NCI-H128 (cell line): ENCODE results near the gene FGD3.
"Not testable (repeated sequence)": the region's sequence is repeated elsewhere in the genome, so short reads cannot be mapped to it uniquely, and the experiment has no call there.

Experiments used
- DNase-seq: peaks from one replicate; lab custom pipeline; 2025; ENCODE audit not compliant: unreplicated experiment; lab: John Stamatoyannopoulos, UW

FGD3 gene

DNA sequence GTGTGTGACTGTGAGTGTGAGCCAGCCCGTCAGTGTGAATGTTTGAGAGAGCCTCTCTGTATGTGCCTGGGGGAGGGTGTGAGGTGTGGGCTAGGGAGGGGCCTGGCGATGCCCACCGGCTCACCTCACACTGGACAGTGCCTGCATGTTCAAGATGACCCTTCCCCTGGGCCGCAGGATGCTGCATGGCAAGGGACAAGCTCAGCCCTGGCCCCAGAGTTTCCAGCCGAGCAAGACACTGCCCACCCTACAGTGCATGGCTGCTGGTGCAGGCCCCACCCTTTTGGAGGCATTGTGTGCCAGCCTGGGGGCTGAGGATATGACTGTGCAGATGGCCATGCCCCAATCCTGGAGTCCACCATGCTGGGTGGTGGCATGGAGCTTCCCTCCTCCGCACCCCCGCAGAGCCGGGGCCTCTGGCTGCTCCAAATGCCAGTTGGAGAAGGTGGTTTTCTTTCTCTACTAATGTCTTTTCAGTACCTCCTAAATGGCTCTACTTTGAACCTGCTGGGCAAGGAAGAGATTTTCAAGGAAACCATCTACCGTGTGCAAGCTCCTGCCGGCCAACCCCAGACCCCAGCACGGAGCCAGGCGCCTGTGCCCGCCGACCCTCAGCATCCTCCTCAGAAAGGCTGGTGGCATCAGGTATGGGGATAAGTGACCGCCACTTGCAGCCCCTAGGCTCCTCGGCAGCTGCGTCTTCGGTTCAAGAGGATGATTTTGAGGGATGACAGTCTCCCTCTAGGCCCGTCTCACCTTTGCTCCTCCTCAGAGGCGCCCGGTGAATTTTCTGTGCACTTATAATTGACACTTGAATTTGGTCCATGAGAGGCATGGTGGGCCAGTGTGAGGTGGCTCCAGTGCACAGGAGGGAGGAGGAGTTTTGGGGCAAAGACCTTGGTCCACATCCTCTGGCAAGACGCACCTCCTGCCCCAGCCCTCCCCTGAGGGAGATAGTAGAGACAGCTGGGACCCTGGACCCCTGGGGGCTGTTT, 27.7 kb downstream of the FGD3 start:
- DNase-seq: no peak

DNA sequence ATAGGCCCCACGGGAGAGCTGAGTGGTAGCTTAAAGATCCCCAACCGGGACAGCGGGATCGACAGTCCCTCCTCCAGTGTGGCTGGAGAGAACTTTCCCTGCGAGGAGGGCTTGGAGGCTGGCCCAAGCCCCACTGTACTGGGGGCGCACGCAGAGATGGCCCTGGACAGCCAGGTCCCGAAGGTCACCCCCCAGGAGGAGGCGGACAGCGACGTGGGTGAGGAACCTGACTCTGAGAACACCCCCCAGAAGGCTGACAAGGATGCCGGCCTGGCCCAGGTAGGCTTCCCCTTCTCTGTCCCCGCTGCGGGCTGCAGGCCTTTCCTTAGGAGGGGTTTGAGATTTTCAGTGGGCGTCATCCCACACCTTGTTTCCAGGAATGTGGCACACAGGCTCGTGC, 29.1 kb downstream of the FGD3 start:
- DNase-seq: no peak

DNA sequence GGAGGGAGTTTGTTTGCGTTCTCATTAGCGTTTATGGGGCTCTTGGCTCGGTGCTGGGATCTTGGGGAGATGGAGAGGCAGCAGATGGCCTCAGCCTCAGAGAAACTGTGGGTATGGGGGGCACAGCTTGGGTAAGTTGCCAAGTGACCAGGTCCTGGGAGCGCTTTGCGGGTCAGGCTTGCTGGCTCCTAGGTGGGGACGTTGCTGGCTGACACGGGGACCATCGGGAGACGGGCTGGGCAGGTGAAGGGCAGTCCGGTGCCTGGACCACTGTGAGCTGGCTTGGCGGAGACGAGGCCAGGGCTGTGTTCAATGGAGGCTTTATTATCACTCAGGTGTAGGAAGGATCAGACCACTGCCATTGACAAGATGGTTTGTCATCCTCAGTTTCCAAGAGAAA, 30.0 kb downstream of the FGD3 start:
- no peak for DNase-seq

DNA sequence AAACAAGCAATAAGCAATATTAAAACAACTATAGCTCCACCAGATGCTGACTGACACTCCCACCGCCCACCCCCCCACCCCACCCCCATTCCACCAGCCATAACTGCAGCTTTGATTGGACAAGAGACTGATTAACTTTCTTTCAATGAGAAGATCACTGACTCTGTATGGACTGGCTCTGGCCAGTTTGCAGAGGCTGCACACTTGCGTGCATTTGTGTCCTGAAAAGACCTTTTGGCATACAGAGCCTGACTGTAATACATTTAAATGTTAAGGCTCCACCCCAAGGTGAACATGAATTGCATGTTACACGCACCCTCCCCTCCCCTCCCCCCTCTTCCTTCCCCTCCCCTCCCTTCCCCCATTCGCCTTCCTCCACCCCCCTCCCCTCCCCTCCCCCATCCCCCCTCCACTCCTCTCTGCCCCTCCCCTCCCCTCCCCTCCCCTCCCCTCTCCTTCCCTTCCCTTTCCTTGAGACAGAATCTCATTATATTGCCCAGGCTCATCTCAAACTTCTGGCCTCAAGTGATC, 31.1 kb downstream of the FGD3 start:
- no peak for DNase-seq

DNA sequence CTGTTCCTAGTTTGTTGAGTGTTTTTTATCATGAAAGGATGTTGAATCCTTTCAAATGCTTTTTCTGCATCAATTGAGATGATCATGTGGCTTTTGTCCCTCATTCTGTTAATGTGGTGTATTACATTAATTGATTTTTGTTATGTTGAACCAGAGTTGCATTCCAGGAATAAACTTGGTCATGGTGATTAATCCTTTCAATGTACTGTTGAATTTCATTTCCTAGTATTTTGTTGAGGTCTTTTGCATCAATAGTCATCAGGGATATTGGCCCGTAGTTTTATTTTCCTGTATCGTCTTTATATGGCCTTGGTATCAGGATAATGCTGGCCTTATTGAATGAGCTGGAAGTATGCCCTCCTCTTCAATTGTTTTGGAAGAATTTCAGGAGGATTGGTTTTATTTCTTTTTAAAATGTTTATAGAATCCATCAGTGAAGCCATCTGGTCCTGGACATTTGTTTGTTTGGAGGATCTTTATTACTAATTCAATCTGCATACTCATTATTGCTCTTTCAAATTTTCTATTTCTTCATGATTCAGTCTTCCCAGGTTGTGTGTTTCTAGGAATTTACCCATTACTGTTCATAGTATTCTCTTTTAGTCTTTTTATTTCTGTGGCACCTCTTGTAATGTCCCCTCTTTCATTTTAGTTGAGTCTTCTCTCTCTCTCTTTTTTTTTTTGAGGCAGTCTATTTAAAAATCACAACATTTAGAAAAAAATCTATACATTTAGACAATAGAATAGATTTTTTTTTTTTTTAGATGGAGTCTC, 32.1 kb downstream of the FGD3 start:
- no peak for DNase-seq

DNA sequence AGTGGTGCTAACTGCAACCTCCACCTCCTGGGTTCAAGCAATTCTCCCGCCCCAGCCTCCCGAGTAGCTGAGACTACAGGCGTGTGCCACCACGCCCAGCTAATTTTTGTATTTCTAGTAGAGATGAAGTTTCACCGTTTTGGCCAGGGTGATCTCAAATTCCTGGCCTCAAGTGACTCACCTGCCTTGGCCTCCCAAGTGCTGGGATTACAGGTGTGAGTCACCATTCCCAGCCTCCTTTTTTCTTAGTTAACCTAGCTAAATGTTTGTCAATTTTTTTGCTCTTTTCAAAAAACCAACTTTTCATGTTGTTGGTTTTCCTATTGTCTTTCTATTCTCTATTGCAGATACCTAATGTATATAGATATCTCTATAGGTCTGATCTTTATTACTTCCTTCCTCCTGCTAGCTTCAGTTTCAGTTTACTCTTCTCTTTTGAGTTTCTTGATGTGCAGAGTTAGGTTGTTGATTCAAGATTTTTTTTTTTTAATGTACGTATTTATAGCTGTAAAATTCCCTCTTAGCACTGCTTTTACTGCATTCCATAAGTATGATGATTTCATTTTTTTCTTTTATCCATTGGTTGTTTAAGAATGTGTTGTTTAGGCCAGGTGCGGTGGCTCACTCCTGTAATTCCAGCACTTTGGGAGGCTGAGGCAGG, 32.9 kb downstream of the FGD3 start:
- DNase-seq: no peak

DNA sequence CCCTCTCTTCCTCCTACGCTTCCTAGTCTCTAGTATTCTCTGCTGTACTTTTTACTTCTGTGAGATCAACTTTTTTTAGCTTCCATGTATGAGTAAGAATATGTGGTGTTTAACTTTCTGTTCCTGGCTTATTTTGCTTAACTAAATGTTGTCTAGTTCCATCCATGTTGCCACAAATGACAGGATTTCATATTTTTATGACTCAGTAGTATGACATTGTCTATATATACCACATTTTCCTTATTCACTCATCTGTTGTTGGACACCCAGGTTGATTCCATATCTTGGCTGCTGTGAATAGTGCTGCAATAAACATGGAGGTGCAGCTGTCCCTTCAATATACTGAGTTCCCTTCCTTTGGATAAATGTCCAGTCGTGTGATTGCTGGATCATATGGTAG, 34.8 kb downstream of the FGD3 start:
- DNase-seq: no peak

DNA sequence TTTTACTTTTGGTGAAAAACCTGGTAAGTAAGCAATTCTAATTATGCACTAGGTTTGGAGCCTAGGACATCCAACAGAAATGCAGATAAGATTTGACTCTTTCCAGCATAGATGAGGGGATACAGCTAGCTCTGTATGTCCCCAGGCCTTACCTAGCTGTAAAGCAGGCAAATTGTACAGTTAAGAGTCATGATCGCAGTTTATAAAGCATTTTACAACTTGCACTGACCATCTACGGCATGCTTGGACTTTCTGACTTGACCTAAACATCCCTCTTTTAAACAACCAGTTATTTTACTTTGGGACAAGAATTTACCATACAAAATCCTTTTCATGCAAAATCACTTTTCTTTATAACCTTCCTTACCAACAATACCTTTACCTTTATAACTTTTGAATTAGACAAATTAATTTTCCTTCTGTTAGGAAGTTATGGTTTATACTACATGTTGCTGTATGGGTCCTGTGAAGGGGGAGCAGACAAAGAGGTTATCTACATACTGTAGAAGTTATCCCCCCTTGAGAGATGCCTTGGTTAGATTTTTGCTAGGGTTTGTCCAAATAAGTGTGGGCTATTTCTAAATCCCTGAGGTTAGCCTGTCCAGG, 36.8 kb downstream of the FGD3 start:
- no peak for DNase-seq

DNA sequence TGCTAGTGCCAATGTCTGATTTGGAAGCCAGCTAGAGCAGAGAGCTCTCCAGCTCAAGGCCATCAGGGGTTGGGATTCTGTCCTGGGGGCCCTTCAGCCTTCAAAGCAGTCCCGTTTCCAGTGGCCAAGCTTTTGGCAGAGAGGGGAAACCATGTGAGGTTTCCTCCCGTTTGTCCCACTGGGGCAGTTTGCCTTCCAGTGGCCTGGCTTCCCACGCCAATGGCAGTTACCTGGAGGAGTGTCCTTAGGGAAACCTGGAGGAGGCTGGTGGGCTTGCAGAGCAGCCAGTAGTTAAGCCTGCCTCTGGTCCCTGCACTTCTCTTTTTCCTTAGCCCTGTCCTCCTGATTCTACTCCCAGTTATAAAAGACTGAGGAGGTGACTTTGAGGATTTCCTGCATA, 37.7 kb downstream of the FGD3 start:
- DNase-seq: no peak

DNA sequence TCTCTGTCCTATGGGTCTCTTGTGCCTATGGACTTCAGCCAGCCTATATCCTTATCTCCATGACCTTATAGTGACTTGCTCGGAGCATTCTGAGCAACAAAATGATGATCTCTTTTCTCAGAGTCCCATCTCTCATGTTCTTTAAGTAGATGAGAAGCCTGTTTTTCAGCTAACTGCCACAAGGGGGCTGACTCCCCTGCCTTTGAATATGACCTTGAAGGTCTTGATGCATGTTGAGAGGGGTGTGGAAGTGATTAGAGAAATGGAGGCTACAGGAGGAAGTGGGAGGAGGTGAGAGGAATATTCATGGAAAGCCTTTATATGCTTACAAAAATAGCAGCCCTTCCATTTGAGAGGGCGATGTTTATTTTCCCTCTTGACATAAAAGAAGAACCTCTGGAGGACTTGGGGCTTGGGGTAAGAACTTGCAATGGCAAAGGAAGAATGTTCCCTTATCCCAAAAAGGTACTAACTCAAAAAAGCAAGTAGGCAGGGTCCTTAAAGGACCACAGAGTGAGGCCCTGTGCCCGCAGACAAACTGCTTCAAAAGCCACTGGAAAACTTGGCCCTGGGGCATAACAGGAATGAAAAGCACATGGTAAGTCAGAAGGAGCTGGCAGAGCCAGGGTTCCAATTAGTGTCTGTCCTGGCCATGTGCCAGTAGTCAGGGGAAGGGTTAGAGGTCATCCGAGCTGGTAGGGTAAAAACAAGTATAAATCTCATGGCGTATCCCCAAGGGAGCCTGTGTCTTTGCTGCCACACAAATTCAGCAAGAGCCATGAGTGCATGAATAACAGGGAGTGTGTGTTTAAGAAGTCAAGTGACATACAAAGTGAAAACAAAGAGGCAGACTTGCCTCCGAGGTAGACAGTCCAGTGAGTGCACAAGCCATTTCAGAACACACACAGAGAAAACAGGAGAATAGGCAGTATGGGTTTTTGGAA, 39.1 kb downstream of the FGD3 start:
- DNase-seq: no peak

DNA sequence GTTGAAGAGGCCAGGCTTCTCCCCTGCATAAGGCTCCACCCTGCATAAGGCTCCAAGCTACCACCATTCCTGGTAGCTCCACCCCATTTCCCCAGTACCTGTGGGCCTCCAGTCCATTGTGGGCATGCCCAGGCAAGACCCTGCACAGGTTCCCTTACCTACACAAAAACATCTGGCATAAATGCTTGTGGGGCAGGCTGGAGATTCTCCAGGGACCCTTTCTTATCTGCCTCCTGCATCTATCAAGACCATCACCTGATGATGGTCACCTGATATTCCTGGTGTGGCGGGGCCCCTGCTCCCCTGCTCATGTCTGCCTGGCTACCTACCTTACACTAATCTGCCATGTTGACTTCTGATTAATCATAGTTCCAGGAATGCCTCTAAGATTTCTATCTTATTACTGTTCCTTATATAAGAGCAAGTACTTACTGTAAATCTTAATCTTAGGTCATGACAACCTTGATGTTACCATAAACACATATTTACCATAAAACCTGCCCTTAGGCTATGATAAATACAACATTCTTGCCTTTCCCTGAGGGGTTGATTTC, 41.0 kb downstream of the FGD3 start:
- DNase-seq: no peak

DNA sequence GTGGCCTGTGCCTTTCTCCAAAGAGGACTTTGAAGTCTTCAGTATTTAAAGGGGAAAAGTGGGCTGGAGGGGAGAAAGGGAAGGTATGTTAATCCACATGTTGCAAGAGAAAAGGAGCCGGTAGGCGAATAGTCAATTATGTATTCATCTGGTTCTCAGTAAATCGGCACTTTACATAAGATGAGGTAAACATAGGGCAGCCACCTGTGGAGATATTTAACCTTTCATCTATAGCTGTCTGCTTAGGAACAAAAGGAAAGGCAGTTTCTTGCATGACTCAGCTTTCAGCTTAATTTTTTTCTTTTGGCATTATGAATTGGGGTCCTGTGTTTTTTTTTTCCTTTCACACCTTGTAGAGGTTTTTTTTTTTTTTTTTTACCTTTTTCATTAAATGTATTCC, 42.2 kb downstream of the FGD3 start:
- no peak for DNase-seq

DNA sequence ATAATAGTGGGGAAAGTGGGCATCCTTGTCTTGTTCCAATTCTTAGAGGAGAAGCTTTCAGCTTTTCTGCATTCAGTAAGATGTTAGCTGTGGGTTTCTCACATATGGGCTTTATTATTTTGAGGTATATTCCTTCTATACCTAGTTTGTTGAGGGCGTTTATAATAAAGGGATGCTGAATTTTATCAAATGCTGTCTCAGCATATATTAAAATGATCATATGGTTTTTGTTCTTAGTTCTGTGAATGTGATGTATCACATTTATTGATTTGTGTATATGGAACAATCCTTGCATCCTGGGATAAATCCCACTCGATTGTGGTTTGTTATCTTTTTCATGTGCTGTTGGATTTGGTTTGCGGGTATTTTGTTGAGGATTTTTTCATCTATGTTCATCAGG, 43.1 kb downstream of the FGD3 start:
- DNase-seq: no peak

DNA sequence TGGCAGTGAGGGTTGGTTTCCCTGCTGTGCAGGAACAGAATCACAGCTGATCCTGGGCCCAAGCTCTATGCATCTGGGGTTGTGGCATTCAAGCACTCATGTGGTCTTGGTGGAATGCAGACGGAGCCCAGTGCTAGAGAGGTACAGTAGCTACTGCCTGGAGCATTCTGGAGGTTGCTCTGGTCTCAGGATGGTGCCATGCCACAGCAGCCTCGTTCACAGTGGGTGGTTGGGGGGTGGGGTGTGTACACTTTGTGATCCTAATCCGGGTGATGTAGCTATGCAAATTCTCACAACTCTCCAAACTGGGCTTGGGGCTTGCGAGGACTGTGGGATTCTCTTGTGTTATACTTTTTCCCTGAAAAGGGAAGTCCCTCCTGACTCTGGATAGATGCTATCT, 45.2 kb downstream of the FGD3 start:
- DNase-seq: no peak

DNA sequence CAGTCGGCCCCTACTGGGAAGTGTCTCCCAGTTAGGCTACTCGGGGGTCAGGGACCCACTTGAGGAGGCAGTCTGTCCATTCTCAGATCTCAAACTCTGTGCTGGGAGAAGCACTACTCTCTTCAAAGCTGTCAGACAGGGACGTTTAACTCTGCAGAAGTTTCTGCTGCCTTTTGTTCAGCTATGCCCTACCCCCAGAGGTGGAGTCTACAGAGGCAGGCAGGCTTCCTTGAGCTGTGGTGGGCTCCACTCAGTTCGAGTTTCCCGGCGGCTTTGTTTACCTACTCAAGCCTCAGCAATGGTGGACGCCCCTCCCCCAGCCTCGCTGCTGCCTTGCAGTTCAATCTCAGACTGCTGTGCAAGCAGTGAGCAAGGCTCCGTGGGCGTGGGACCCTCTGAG, 51.5 kb downstream of the FGD3 start:
- not testable (repeated sequence) for DNase-seq

DNA sequence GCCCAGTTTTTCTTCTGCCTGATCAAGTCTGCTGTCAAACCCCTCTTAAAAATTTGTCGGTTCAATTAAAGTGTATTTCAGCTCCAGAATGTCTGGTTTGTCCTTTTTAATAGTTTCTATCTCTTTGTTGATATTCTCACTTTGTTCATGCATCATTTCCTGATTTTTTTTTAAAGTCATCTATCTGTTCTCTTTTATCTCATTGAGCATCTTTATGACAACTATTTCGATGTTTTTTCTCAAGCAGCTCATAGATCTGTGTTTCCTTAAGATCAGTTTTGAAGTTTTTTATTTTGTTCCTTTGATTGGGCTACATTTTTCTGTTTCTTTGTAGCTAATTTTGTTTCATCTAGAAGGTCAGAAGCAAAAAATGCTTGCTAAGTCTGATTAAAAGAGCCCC, 53.7 kb downstream of the FGD3 start:
- DNase-seq: no peak

DNA sequence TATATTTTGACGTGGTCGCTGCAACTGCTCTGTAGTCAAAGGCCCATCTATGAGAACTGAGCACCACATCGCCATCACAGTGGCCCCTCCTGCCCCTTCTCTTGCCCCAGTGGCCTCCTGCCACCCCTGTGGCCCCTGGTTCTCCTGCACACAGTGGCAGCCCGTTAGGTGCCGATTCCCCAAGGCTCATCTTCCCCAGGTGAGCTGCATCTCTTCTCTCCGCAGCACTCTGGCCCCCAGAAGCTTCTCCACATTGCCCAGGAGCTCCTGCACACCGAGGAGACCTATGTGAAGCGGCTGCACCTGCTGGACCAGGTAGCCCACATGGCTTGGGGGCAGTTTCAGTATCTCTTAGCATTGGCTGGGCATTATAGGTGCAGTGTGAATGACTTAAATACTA, 55.4 kb downstream of the FGD3 start:
- no peak for DNase-seq

DNA sequence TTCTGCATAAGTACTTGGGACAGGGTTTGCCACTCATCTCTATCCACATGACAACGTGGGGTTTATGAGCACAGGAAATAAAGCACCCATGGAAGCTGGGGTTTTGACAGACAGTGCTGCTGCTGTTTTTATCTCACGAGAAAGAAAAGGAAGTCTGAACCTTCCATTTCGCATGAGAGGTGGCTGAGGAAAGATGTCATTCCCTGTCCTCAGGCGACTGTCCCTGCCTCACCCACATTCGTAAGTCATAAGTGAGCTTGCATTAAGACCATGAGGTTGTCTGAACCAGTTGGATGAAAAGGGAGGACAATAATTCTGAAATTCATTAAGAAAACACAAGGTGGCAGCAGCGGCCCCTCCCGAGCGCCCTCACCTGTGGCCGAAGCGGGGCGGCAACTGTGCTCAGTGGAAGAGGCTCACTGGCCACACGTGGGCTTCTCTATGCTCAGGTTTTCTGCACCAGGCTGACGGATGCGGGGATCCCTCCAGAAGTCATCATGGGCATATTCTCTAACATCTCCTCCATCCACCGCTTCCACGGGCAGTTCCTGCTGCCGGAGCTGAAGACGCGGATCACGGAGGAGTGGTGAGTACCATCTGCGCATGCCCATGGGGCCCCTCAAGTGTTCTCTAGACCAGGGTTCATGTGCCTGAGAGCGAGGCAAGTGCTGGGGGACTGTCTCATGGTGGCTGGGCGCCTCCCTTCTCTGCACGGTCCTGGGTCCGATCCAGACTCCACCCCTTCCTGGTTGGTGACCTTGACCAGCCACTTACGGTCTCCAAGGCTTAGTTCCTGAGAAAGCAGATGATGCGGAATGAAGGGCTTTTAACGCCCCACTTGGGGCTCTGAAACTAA, 56.5 kb downstream of the FGD3 start:
- DNase-seq: no peak

DNA sequence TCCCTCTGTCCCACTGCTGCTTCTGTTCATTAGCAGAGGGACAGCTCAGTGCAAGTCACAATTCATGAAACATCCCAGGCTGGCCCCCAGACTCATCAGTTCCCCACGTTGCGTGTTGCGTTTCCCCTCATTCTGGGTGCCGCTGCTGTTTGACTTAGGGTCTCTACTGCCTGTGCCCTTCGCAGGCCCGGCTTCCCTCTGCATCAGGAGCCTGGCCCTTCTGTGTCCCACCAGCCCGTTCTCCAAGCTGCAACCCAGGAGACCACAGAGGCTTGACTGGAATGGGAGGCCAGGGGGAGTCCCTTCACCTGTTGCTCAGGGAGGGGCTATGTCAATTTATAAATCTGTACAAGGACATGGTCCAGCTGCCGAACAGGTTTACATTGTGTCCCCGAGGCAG, 57.2 kb downstream of the FGD3 start:
- DNase-seq: no peak
